Left ventricle myocardium superior (tissue), 1 donor: ENCODE data around the gene FBXO42. TPM values are rescaled to one million over a fixed set of nuclear protein-coding genes. Genes with fewer than 3 reads are reported as not detected.
"Not testable (repeated sequence)": the region's sequence is repeated elsewhere in the genome, so short reads cannot be mapped to it uniquely, and the experiment has no call there.

Experiments used
- ATAC-seq: fragments of 200-7000 bp; cut with Tn5 transposase; one replicate; pipeline ENCODE4 v1.9.1; 2020; ENCODE audit warnings: mild to moderate bottlenecking, moderate library complexity
- DNase-seq: peaks from one replicate; pipeline ENCODE4 v3.0.0-alpha.2; 2020
- intact Hi-C: fragments of 100-400 bp; cut with micrococcal nuclease; formaldehyde crosslinking; loops from one replicate; pipeline ENCODE4 v1.11.0; 2022
- total RNA-seq: library from RNA; stranded (reverse); fragmentation: NEBNext Ultra II Directional; extraction: Animal tissue kit (Norgen Biotek cat#: 25700); gene quantifications from one replicate; pipeline ENCODE4 v1.2.1, GENCODE V29; 2021
- donor health status: DM: no; HTN: yes; CAD: no; lungs with severe emphysema.

Gene FBXO42
- total RNA-seq, 1 donor from 2014 or later = 23.1 TPM

- DNase-seq = no peak
- intact Hi-C loops = no loop called here
- ATAC-seq = peak; percentile 45
Observed at GRCh38 chr1:16375521-16376340, 23.5 kb upstream of the FBXO42 start.

- DNase-seq (no peak), ATAC-seq (no peak)
- intact Hi-C loops = no loop called here
Observed at GRCh38 chr1:16374266-16374665, 22.0 kb upstream of the FBXO42 start.

GRCh38 chr1:16372535-16373285, 20.4 kb upstream of the FBXO42 start:
- ATAC-seq (no peak), DNase-seq (no peak)
- intact Hi-C loops = no loop called here

- intact Hi-C loops = no loop called here
- ATAC-seq (no peak), DNase-seq (no peak)
Observed at GRCh38 chr1:16371725-16372124, 19.4 kb upstream of the FBXO42 start.

- intact Hi-C loops = loop anchor here (10.0 kb wide), 1 partner anchor 295 kb away; the partner anchor contains the start of gene FAM131C
- ATAC-seq (no peak), DNase-seq (no peak)
Observed at GRCh38 chr1:16369821-16370220, 17.5 kb upstream of the FBXO42 start.

- intact Hi-C loops = loop anchor here (10.0 kb wide), 1 partner anchor 293 kb away; the partner anchor contains the start of gene FAM131C
- peak; percentile 1 for ATAC-seq
- no peak for DNase-seq
Observed at GRCh38 chr1:16367968-16368890, 15.9 kb upstream of the FBXO42 start.

- peak; percentile 84 for ATAC-seq
- intact Hi-C loops = loop anchor here (10.0 kb wide), 1 partner anchor 293 kb away; the partner anchor contains the start of gene FAM131C
- peak; percentile 88 for DNase-seq
Observed at GRCh38 chr1:16367258-16367967, 15.1 kb upstream of the FBXO42 start.

DNA sequence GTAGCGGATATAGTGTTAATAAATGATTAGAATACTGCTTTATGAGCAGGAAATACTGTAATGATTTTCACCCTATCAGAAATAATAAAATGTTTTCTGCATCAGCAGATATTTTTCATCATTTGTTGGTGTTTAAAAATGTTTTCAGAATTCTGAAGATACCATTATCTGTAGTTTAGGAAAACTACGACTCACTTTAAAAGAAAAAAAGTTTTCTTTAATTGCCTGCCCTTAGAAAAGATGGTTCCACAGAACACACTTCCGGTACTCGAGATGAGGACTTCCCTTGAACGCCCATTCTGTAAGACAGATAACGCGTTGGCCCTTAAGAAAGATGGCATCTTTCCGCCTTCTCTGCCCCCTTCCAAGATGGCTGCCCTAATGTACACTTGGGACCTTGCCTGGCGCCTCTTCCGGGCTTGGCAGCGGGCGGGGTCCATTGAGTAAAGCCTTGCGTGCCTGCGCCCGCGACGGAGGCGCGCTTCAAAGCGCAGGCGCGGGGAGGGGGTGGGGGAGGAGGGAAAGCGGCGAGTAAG, 14.5 kb upstream of the FBXO42 start, which contains the start of gene SZRD1:
Gene SZRD1, plus strand, starts transcription at position 521 of the 536 bp plus-strand sequence. CDS start 16 bp downstream, outside the sequence.
- intact Hi-C loops = loop anchor here (10.0 kb wide), 1 partner anchor 292 kb away; the partner anchor contains the start of gene FAM131C
- DNase-seq (peak; percentile 98), ATAC-seq (peak; percentile 89)

DNA sequence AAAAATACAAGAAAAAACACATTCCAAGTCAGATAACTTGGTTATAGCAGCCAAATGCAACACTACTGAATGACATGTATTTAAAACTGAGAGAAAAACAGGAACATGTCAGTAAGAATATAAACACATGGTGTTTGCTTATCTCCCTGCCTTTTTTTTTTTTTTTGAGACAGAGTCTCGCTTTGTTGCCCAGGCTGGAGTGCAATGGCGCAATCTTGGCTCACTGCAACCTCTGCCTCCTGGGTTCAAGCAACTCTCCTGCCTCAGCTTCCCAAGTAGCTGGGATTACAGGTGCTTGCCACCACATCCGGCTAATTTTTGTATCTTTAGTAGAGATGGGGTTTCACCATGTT, 12.8 kb upstream of the FBXO42 start:
- intact Hi-C loops = loop anchor here (10.0 kb wide), 1 partner anchor 290 kb away; the partner anchor contains the start of gene FAM131C
- peak; percentile 9 for ATAC-seq
- DNase-seq = not testable (repeated sequence)

- DNase-seq (no peak), ATAC-seq (no peak)
- intact Hi-C loops = no loop called here
Observed at GRCh38 chr1:16356867-16357266, 4.6 kb upstream of the FBXO42 start.

- intact Hi-C loops = no loop called here
- DNase-seq (no peak), ATAC-seq (no peak)
Observed at GRCh38 chr1:16354619-16355018, 2.3 kb upstream of the FBXO42 start.

DNA sequence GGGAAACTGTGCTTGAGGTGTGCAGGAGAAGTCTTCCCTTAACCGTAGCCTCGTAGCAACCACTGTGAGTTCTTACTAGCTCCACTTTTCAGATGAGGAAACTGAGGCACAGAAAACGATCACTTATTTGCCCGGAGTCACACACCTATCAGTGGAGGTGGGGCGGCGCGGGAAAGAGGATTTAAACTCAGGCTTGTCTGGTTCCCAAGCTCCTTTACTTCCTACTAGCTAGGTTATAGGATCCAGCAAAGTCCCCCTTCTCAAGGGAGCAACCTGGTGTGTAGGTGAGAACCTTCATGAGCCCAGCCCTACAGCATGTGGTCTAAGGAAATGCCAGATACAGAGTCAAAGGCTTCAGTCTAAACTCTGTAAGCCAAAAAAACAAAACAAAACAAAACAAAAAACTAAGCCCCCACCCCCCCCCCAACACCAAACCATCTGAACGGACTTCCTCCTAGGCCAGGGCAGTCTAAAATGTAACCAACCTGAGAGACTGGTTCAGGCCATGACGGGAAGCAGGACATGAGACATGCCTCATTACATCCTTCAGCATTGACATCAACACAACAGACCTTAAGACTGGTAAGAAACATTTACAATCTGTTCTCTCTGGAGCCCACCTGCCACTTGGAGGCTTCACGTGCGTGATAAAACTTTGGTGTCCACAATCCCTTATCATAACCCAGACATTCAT, 709 bp upstream of the FBXO42 start:
- DNase-seq (no peak), ATAC-seq (no peak)
- intact Hi-C loops = no loop called here

GRCh38 chr1:16351456-16351993, 755 bp downstream of the FBXO42 start:
- ATAC-seq (peak; percentile 36), DNase-seq (no peak)
- intact Hi-C loops = no loop called here

- DNase-seq = no peak
- intact Hi-C loops = no loop called here
- no peak for ATAC-seq
Observed at GRCh38 chr1:16349847-16350406, 2.4 kb downstream of the FBXO42 start.

DNA sequence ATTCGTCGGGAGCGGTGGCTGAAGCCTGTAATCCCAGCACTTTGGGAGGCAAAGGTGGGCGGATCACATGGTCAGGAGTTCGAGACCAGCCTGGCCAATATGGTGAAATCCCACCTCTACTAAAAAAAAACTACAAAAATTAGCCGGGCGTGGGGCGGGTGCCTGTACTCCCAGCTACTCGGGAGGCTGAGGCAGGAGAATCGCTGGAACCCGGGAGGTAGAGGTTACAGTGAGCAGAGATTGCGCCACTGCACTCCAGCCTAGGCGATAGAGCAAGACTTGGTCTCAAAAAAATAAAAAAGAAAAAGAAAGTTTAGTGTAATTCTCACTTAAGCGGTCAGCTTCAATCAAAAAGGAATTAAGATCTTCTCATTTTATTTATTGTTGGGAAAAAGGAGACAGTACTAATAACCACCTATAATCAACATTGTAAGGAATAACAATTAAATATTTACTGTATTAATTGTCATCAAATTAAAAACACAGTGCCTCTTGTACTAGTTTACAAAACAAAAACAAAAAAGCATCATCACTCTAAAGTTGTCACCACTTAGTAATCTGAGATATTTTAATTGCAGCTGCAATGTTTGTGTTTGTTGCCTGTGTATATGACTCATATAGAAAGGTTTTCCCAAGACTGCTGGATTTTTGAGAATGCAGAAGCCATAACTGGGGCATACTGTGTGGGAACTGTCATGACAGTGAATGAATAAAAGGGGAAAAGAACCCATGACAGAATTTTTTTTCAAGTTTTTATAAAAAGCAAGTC, 3.7 kb downstream of the FBXO42 start:
- no peak for ATAC-seq
- intact Hi-C loops = no loop called here
- no peak for DNase-seq

DNA sequence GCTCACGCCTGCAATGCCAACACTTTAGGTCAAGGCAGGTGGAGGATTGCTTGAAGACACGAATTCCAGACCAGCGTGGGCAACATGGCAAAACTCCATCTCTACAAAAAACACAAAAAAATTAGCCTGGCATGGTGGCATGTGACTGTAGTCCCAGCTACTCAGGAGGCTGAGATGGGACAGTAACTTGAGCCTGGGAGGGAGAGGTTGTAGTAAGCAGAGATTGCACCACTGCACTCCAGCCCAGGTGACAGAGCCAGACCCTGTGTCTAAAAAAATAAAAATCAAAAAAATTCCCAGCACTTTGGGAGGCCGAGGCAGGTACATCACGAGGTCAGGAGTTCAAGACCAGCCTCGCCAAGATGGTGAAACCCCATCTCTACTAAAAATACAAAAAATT, 9.0 kb downstream of the FBXO42 start:
- intact Hi-C loops, ATAC-seq: not testable (repeated sequence)

More for the DNA sequence above, 9.0 kb downstream of the FBXO42 start:
- not testable (repeated sequence) for DNase-seq
